ENCODE measurements around the gene NKD1.

- TF ChIP-seq POLR2AphosphoS5 (IDR thresholded peaks at IDR 0.05; ENCODE audit: low read depth, low read length) (no peak), REST (IDR thresholded peaks at IDR 0.05; ENCODE audit: insufficient read depth in 1 of 2, low read depth in 2 of 2, low read length in 2 of 2) (no peak)
Measured at GRCh38 chr16:50505115-50505514, 43.1 kb upstream of the NKD1 start.
